DOHH2 (cell line): ENCODE results near the gene CCRL2.
A peak's percentile ranks its signal among the peaks of the same experiment; 100 is the strongest.

ENCODE experiments used
- H3F3A ChIP-seq: fragments of 200-600 bp; sonication (generic), shearing (Covaris generic); 2 replicates; pipeline ENCODE4 v1.6.0; 2016; ENCODE audit warnings: antibody characterized with exemption, mild to moderate bottlenecking; ENCODE audit not compliant: control insufficient read depth, insufficient read depth
- H3K27ac ChIP-seq: fragments of 200-600 bp; sonication (generic); 2 replicates; pipeline ENCODE4 v1.5.1; 2014; ENCODE audit warnings: low read depth, mild to moderate bottlenecking, low read length, moderate library complexity
- H3K27me3 ChIP-seq: fragments of 200-600 bp; sonication (generic); 2 replicates; pipeline ENCODE4 v1.6.1; 2014; ENCODE audit warnings: mild to moderate bottlenecking, low read length, mixed read lengths; ENCODE audit not compliant: control insufficient read depth
- H3K36me3 ChIP-seq: fragments of 200-600 bp; sonication (generic); 2 replicates; pipeline ENCODE4 v1.6.1; 2014; ENCODE audit warnings: mild to moderate bottlenecking, low read length, moderate library complexity, mixed read lengths; ENCODE audit not compliant: control insufficient read depth
- H3K4me1 ChIP-seq: fragments of 200-600 bp; sonication (generic); 2 replicates; pipeline ENCODE4 v1.6.1; 2014; ENCODE audit warnings: mild to moderate bottlenecking, low read length, mixed read lengths; ENCODE audit not compliant: control insufficient read depth
- H3K4me2 ChIP-seq: fragments of 200-600 bp; sonication (generic); 2 replicates; pipeline ENCODE4 v1.6.0; 2014; ENCODE audit warnings: mild to moderate bottlenecking, low read length, moderate library complexity
- H3K4me3 ChIP-seq: fragments of 200-600 bp; sonication (generic); 2 replicates; pipeline ENCODE4 v1.5.1; 2014; ENCODE audit warnings: mild to moderate bottlenecking, low read length, mixed read lengths
- H3K79me2 ChIP-seq: fragments of 200-600 bp; sonication (generic); 2 replicates; pipeline ENCODE4 v1.6.1; 2014; ENCODE audit warnings: mild to moderate bottlenecking, low read length, mixed read lengths; ENCODE audit not compliant: control insufficient read depth
- H3K9me2 ChIP-seq: fragments of 200-600 bp; sonication (generic); replicated peaks from 2 replicates; pipeline ENCODE4 v1.6.1; 2014; ENCODE audit warnings: mild to moderate bottlenecking, low read length, mixed read lengths; ENCODE audit not compliant: control insufficient read depth
- H3K9me3 ChIP-seq: fragments of 200-600 bp; sonication (generic); 2 replicates; pipeline ENCODE4 v1.6.1; 2014; ENCODE audit warnings: antibody characterized with exemption, low read length, mixed read lengths; ENCODE audit not compliant: control insufficient read depth, insufficient read depth
- H4K20me1 ChIP-seq: fragments of 200-600 bp; sonication (generic); 2 replicates; pipeline ENCODE4 v1.6.0; 2014; ENCODE audit warnings: low read depth, mild to moderate bottlenecking, antibody characterized with exemption, low read length, moderate library complexity; ENCODE audit not compliant: control insufficient read depth, insufficient read depth
- EZH2phosphoT487 ChIP-seq: fragments of 200-600 bp; sonication (generic); IDR thresholded peaks from 2 replicates; pipeline ENCODE4 v1.6.1; 2017; ENCODE audit warnings: borderline replicate concordance, mild to moderate bottlenecking, antibody characterized with exemption, low read length, moderate library complexity, mixed read lengths
- TF ChIP-seq, protein P1 (sequence below): fragments of 200-600 bp; sonication (generic); IDR thresholded peaks from one replicate; pipeline ENCODE4 v1.5.1; 2014; ENCODE audit warnings: antibody characterized with exemption, mild to moderate bottlenecking, low read depth, low read length; ENCODE audit not compliant: poor library complexity, severe bottlenecking

Gene CCRL2

GRCh38 chr3:46440531-46441294 lies 33.7 kb downstream of the CCRL2 start:
- no peaks in the 10 kb centered on the region for H3K9me3 ChIP-seq
- TF ChIP-seq EZH2phosphoT487, result no peak
- TF ChIP-seq, protein P1, sequence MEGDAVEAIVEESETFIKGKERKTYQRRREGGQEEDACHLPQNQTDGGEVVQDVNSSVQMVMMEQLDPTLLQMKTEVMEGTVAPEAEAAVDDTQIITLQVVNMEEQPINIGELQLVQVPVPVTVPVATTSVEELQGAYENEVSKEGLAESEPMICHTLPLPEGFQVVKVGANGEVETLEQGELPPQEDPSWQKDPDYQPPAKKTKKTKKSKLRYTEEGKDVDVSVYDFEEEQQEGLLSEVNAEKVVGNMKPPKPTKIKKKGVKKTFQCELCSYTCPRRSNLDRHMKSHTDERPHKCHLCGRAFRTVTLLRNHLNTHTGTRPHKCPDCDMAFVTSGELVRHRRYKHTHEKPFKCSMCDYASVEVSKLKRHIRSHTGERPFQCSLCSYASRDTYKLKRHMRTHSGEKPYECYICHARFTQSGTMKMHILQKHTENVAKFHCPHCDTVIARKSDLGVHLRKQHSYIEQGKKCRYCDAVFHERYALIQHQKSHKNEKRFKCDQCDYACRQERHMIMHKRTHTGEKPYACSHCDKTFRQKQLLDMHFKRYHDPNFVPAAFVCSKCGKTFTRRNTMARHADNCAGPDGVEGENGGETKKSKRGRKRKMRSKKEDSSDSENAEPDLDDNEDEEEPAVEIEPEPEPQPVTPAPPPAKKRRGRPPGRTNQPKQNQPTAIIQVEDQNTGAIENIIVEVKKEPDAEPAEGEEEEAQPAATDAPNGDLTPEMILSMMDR, result no peak
- H3K79me2 ChIP-seq, result no peaks in the 10 kb centered on the region
- peaks cover 16% of the 10 kb centered on the region for H3K4me1 ChIP-seq
- peak overlapping the region; percentile 13; the same call in 1 of the 2 replicates for H3K4me3 ChIP-seq
- no peaks in the 10 kb centered on the region for H3F3A ChIP-seq
- peak overlapping the region; percentile 31 for H3K4me2 ChIP-seq
- H3K27ac ChIP-seq, result no peak overlapping the region
- no peaks in the 10 kb centered on the region for H3K36me3 ChIP-seq
- peaks cover 10% of the 10 kb centered on the region for H3K27me3 ChIP-seq
- H4K20me1 ChIP-seq, result no peaks in the 10 kb centered on the region
- H3K9me2 ChIP-seq, result no peaks in the 10 kb centered on the region

- Histone ChIP-seq H3K9me3 (no peaks in the 10 kb centered on the region), H3K27ac (no peak overlapping the region), H3K9me2 (no peaks in the 10 kb centered on the region), H4K20me1 (no peaks in the 10 kb centered on the region), H3K79me2 (no peaks in the 10 kb centered on the region), H3K4me1 (peaks cover 16% of the 10 kb centered on the region), H3F3A (no peaks in the 10 kb centered on the region), H3K4me2 (no peak overlapping the region), H3K4me3 (no peak overlapping the region), H3K36me3 (no peaks in the 10 kb centered on the region), H3K27me3 (peaks cover 15% of the 10 kb centered on the region)
- TF ChIP-seq EZH2phosphoT487, result no peak
- TF ChIP-seq, protein P1, result peak; percentile 61
Observed at GRCh38 chr3:46442576-46443530, 35.8 kb downstream of the CCRL2 start.

GRCh38 chr3:46447228-46447985 lies 40.3 kb downstream of the CCRL2 start:
- Histone ChIP-seq H3K9me3 (no peaks in the 10 kb centered on the region), H3K79me2 (no peaks in the 10 kb centered on the region), H4K20me1 (no peaks in the 10 kb centered on the region), H3K27me3 (peaks cover 5% of the 10 kb centered on the region), H3K27ac (no peak overlapping the region), H3F3A (no peaks in the 10 kb centered on the region), H3K36me3 (no peaks in the 10 kb centered on the region), H3K4me3 (no peak overlapping the region), H3K4me1 (no peaks in the 10 kb centered on the region), H3K4me2 (no peak overlapping the region), H3K9me2 (no peaks in the 10 kb centered on the region)
- TF ChIP-seq, protein P1, result no peak
- no peak for TF ChIP-seq EZH2phosphoT487
